PC-3 (cell line): ENCODE results near the gene TMEM263. TPM values are rescaled to one million over a fixed set of nuclear protein-coding genes. Genes with fewer than 3 reads are reported as not detected.

Experiments
- ATAC-seq: fragments of 200-7000 bp; cut with Tn5 transposase; 2 replicates; pipeline ENCODE4 v1.9.1; 2020; ENCODE audit warnings: mild to moderate bottlenecking, moderate library complexity
- BruUV-seq: library from RNA; stranded (reverse); fragments of 400-500 nt; replicated peaks from 2 replicates; lab custom pipeline; 2021; lab: Mats Ljungman, UMichigan
- CTCF ChIA-PET: fragments of 300-600 bp; sonication (Branson Sonifier 250); formaldehyde crosslinking; loops from one replicate; lab custom pipeline; 2022; ENCODE audit warnings: antibody characterized with exemption; lab: Charles Lee
- POLR2A ChIA-PET: fragments of 300-600 bp; sonication (Branson Sonifier 250); formaldehyde crosslinking; loops from one replicate; lab custom pipeline; 2022; ENCODE audit warnings: antibody characterized with exemption; ENCODE audit not compliant: unreplicated experiment; lab: Charles Lee
- DNase-seq: peaks from one replicate; pipeline ENCODE4 v3.0.0-alpha.2; 2015
- H2AFZ ChIP-seq: fragments of 300-600 bp; sonication (generic); 2 replicates; pipeline ENCODE4 v1.6.0; 2016; ENCODE audit warnings: antibody characterized with exemption, low read length
- H3F3A ChIP-seq: fragments of 300-600 bp; sonication (generic); one replicate; pipeline ENCODE4 v1.6.0; 2017; ENCODE audit warnings: antibody characterized with exemption, low read length, control low read depth, mild to moderate bottlenecking; ENCODE audit not compliant: unreplicated experiment
- H3K27ac ChIP-seq: fragments of 300-600 bp; sonication (generic); 2 replicates; pipeline ENCODE4 v1.5.1; 2016; ENCODE audit warnings: mild to moderate bottlenecking, low read length
- H3K27me3 ChIP-seq: fragments of 300-600 bp; sonication (generic); 2 replicates; pipeline ENCODE4 v1.6.1; 2016; ENCODE audit warnings: low read length, mixed read lengths
- H3K36me3 ChIP-seq: fragments of 300-600 bp; sonication (generic); 2 replicates; pipeline ENCODE4 v1.6.1; 2016; ENCODE audit warnings: low read depth, mixed run types, low read length, mixed read lengths
- H3K4me1 ChIP-seq: fragments of 300-600 bp; sonication (generic); 2 replicates; pipeline ENCODE4 v1.5.1; 2016; ENCODE audit warnings: low read length; ENCODE audit not compliant: insufficient read depth
- H3K4me2 ChIP-seq: fragments of 300-600 bp; sonication (generic); 2 replicates; pipeline ENCODE4 v1.6.0; 2016; ENCODE audit warnings: low read length
- H3K4me3 ChIP-seq: fragments of 300-600 bp; sonication (generic); 2 replicates; pipeline ENCODE4 v1.5.1; 2016; ENCODE audit warnings: mild to moderate bottlenecking, low read length, mixed read lengths
- H3K79me2 ChIP-seq: fragments of 300-600 bp; sonication (generic); 2 replicates; pipeline ENCODE4 v1.6.1; 2017; ENCODE audit warnings: low read length, mixed read lengths
- H3K9ac ChIP-seq: fragments of 300-600 bp; sonication (generic); 2 replicates; pipeline ENCODE4 v1.6.0; 2016; ENCODE audit warnings: mild to moderate bottlenecking, low read length
- H3K9me2 ChIP-seq: fragments of 300-600 bp; sonication (generic); replicated peaks from 2 replicates; pipeline ENCODE4 v1.6.1; 2016; ENCODE audit warnings: mixed run types, low read length, mixed read lengths
- H3K9me3 ChIP-seq: fragments of 300-600 bp; sonication (generic); 2 replicates; pipeline ENCODE4 v1.6.1; 2016; ENCODE audit warnings: low read length, mixed read lengths
- H4K20me1 ChIP-seq: fragments of 300-600 bp; sonication (generic); 2 replicates; pipeline ENCODE4 v1.6.1; 2016; ENCODE audit warnings: low read length, mixed read lengths
- CTCF ChIP-seq: fragments of 300-600 bp; sonication (generic); conservative IDR thresholded peaks from 2 replicates; pipeline ENCODE4 v1.5.1; 2017; ENCODE audit warnings: antibody characterized with exemption, low read depth, mild to moderate bottlenecking, low read length
- EZH2 ChIP-seq: fragments of 300-600 bp; sonication (generic); IDR thresholded peaks from one replicate; pipeline ENCODE4 v1.6.1; 2017; ENCODE audit warnings: antibody characterized with exemption, mild to moderate bottlenecking, low read length; ENCODE audit not compliant: unreplicated experiment
- EZH2phosphoT487 ChIP-seq: fragments of 300-600 bp; sonication (generic); IDR thresholded peaks from 2 replicates; pipeline ENCODE4 v1.6.1; 2018; ENCODE audit warnings: mild to moderate bottlenecking, antibody characterized with exemption, low read length, borderline replicate concordance
- intact Hi-C: fragments of 100-400 bp; cut with micrococcal nuclease; formaldehyde crosslinking; loops from 2 replicates; pipeline ENCODE4 v1.9.0; 2023
- total RNA-seq: library from RNA; depleted of rRNA; stranded (reverse); fragments of >200 nt; gene quantifications from 2 replicates; pipeline ENCODE4 v1.2.3, GENCODE V29; 2014

TMEM263 gene
- total RNA-seq, 1 experiment from 2014 or later = 42.7 TPM

DNA sequence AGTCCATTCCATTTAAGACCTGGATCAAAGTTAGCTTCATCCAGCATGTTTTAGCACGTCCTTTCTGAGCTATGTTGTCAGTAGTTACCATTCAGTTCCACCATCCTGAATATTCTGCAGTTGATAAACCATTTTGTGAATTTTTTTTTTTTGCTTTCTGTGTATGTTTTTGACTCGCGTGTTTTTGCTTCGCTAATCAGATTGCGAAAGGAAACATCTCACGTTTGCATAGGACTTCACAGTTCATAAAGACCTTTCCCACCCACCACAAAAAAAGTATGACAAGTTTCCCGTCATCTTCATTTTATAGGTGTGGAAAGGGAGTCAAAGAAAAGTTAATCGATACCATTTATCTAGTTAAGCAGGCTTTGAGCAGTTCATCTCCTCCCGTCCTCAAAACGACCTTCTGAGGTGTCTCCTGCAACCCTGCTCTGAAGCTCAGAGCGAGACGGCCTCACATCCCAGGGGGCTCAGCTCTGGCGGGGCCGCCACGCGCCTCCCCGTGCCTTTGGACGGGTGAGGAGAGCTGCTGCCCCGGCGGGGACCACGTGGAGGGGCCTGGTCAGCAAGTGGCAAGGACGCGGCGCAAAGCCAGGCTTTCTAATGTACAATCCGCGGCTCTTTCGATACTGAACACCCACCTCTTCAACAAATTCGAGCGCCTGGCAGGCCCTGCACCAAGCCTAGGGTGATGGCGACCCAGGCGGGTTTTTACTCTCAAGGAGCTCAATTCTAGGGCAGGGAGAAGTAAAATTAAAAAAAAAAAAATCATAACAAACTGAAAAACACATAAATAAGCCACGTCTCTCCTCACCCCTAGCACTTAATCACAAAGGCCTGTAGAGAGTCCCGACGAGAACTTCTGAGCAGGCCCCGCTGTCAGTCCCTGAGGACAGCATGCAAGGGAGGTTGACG lies 988 bp upstream of the TMEM263 start:
- DNase-seq (no peak), ATAC-seq (no peak)
- H3F3A ChIP-seq = peaks cover 5% of the 10 kb centered on the region
- peaks cover 6% of the 10 kb centered on the region; the same call in 1 of the 2 replicates for H4K20me1 ChIP-seq
- no peaks in the 10 kb centered on the region for H3K36me3 ChIP-seq
- intact Hi-C loops = loop anchor here (1.0 to 5.0 kb wide), 4 partner anchors 103 to 657 kb away; partner anchors contain the start of gene RIC8B
- BruUV-seq = TSS peak; percentile 56
- TF ChIP-seq CTCF (no peak), EZH2 (no peak), EZH2phosphoT487 (no peak)
- H3K79me2 ChIP-seq = peaks cover 38% of the 10 kb centered on the region
- H3K27me3 ChIP-seq = no peaks in the 10 kb centered on the region
- POLR2A ChIA-PET = interaction anchor here (0.6 to 1.5 kb wide), 2 partner anchors 32 to 137 kb away, joined by 5 to 10 read pairs; partner anchors contain the start of gene MTERF2
- peak overlapping the region; percentile 98 for H2AFZ ChIP-seq
- H3K9ac ChIP-seq = peak overlapping the region; percentile 82
- H3K27ac ChIP-seq = no peak overlapping the region
- H3K4me2 ChIP-seq = peak overlapping the region; percentile 79
- CTCF ChIA-PET = interaction anchor here (0.7 kb wide), 1 partner anchor 17 kb away, joined by 3 read pairs; no protein-coding TSS in a partner anchor
- no peaks in the 10 kb centered on the region for H3K9me3 ChIP-seq
- H3K4me3 ChIP-seq = peak overlapping the region; percentile 80
- peaks cover 20% of the 10 kb centered on the region for H3K4me1 ChIP-seq
- no peaks in the 10 kb centered on the region for H3K9me2 ChIP-seq

DNA sequence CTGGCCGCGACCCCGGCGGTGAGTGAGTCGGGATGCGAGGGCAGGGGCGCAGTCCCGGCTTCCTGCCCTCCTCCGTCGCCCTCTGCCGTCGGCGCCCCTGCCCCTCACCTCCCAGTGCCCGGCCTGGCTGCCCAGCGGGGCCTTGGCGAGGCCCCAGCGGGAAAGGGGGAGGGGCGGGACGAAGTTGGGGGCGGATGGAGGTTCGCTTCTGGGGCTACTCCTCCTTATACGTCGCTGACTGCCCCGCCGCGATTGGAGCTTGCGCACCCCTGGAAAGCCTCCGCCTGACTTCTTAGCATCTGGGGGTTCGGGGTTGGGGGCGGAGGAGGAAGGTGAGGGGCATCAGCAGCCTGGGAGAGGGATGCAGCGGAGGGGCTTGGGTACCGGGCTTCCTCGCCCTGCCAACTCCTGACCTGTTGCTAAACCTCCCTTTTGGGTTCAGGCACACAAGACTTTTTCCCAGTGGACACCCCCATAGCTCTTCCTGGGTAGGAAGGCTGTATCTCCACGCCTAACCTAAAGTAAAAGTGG lies 406 bp downstream of the TMEM263 start:
- no peaks in the 10 kb centered on the region for H3K9me2 ChIP-seq
- peaks cover 20% of the 10 kb centered on the region for H3K4me1 ChIP-seq
- ATAC-seq (peak; percentile 49), DNase-seq (no peak)
- H3K4me3 ChIP-seq = peak overlapping the region; percentile 80
- no peaks in the 10 kb centered on the region for H3K27me3 ChIP-seq
- 0 out of 2 replicates have a peak, but pooled peaks cover 4% of the 10 kb centered on the region for H3K36me3 ChIP-seq
- no peaks in the 10 kb centered on the region for H3K9me3 ChIP-seq
- peaks cover 44% of the 10 kb centered on the region for H3K79me2 ChIP-seq
- peak overlapping the region; percentile 32 for H3K27ac ChIP-seq
- ChIA-PET POLR2A (interaction anchor here (0.6 to 1.5 kb wide), 2 partner anchors 31 to 576 kb away, joined by 5 to 27 read pairs; partner anchors contain the start of gene MTERF2), CTCF (interaction anchor here (0.7 kb wide), 1 partner anchor 16 kb away, joined by 3 read pairs; no protein-coding TSS in a partner anchor)
- TF ChIP-seq EZH2phosphoT487 = no peak
- TF ChIP-seq CTCF = no peak; the same call in 1 of the 2 replicates
- TF ChIP-seq EZH2 = no peak
- H2AFZ ChIP-seq = peak overlapping the region; percentile 98
- H3K9ac ChIP-seq = peak overlapping the region; percentile 82
- peak overlapping the region; percentile 79 for H3K4me2 ChIP-seq
- intact Hi-C loops = loop anchor here (2.0 to 5.0 kb wide), 3 partner anchors 31 to 659 kb away; partner anchors contain the start of genes MTERF2 and RIC8B
- H4K20me1 ChIP-seq = peaks cover 6% of the 10 kb centered on the region; the same call in 1 of the 2 replicates
- no TSS peak for BruUV-seq
- H3F3A ChIP-seq = peaks cover 5% of the 10 kb centered on the region
